NOMO-1 (cell line): Measurements from ENCODE around the gene RCVRN.
"Not testable (repeated sequence)": the region's sequence is repeated elsewhere in the genome, so short reads cannot be mapped to it uniquely, and the experiment has no call there.

ENCODE experiments used
- DNase-seq, 2 experiments: peaks; one replicate each; lab custom pipeline; 2025; ENCODE audit not compliant: unreplicated experiment in 2 of 2; lab: John Stamatoyannopoulos, UW

Gene RCVRN

DNA sequence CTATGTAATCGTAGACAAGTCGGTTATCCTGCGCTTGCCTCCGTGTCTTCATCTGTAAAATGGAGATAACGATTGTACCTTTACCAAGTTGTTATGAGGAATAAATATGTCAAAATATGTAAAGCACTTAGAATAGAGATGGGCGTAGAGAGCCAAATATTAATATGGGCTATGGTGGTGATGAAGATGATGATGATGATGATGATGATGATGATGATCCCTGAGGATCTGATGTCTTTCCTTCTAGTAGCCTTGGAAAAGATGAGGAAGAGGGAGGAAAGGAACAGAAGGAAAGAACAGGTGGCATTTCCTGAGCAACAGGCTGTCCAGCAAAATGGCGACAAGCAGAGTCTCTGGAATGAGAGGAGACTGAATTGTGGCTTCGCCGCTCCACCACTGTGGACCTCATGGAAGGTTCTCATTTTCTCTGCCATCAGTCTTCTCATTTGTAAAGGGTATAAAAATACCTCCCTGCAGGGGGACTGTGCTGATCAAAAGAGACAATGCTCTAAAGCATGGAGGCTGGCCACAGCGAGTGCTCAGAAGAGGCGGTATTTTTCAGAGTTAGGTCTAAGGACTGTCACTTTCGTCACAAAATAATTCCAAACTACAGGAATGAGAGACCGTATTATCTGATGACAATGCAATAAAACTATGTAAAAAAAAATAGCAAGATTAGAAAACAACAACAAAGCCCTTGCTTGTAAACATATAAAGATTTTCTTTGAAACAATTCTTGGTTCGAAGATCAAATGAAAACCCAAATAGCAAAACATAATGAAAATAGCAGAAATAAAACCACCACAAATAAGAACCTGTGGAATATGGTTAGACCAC, 17.2 kb upstream of the RCVRN start:
- no peak for DNase-seq

DNA sequence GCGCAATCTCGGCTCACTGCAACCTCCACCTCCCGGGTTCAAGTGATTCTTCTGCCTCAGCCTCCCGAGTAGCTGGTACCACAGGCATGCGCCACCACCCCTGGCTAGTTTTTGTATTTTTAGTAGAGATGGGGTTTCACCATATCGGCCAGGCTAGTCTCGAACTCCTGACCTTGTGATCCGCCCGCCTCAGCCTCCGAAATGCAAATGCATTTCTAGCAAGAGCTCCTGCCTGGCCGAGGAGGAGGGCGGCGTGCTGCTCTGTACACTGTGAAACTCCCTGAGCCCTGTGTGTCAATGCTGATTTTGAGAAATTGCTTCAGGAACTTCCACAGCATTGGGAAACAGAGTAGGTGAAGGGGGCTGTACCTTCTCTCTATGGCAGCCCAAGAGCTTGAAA, 16.1 kb upstream of the RCVRN start:
- DNase-seq: not testable (repeated sequence)

DNA sequence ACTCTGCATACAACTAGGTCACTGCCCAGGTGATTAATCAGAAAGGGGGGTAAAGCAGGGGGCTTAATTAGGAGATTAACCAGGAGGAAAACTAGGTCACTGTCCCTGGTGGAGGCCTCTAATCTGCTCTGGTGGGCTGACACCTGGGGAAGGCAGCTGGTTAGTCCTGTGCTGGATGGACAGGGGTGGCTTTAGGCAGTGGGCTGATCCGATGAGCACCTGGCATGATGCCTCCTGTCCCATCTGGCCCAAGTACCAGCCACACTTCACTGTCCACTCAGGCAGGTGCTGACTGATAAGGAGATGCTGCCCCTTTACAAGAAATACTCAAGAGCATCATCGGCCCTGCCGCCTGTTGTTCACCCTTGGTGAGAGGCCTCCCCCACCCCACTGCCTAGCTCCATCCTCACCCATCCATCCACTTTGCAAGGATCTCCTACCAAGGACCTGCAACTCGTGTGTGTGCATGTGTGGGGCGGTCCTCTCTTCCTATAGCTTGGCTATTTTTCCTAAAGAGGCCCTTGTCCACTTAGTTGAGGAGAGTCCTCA, 13.8 kb upstream of the RCVRN start:
- no peak for DNase-seq

DNA sequence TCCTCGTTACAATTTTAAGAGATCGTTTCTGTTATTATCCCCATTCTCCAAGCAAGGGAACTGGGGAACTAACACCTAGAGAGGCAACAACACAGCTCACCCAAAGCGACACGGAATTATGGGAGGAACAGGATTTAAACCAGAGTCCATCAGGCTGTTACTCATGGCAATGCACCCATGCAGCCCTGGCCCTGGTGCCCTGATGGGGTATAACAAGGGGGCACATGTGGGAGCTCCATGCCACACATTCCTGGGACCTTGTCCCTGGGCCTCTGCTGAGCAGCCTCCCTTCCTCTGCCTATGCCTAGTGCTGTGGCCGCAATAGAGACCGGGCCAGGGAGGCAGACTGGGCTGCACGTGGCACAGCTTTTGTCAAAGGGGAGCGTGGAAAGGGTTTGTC, 13.3 kb upstream of the RCVRN start:
- no peak for DNase-seq

DNA sequence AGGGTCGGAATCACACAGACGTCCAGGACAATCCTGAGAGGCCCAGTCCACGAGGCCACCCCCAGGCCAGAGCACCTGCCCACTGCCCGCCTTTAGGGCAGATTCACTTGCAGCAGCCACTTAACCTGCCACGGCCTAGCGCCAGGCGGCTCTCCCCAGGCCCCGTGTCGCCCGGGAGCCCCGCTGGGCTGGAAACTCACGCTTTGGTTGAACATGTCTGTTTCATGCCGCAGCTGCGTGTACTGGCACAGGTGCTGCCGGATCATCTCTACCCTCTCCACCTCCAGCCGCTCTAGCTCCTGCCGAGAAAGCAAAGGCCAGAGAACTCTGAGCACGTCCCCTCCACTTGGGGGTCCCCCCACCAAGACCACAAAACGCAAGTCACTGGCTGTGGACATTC, 12.7 kb upstream of the RCVRN start:
- DNase-seq: no peak

DNA sequence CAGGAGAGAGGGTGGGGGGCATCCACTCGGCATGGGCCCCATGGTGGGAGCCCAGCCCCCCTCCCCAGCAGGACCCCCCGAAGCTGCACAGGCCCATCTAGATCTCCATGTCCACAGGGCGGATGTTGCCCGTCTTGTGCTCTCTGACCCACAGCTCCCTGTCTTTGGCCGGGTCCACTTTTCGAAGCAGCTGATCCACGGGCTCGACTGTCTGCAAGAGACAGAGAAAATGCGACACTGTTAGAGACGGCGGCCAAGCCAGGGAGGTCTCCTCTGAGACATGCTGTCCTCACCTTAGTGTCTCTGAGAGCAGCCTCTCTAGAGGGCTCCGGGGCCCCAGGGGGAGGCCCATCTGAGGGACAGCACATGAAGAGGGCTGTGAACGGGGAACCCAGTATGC, 12.1 kb upstream of the RCVRN start:
- DNase-seq: no peak

DNA sequence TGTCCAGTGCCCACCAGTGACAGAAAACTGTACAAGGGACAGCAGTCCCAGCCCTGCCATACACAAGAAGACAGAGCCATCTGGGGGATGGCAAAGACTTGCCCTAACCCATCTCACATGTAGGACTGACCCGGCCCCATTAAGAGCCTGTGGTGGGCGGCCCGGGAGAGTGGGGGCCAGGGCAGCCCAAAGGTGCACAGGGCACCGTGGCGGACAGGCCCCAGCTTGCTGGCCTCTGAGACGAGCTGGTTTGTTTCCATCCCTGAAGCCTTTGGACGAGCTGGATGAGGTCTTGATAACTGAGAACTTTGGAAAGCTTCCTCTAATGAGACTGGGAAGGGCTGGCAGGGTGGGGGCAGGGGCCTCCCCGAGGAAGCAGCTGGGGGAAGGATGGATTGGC, 11.0 kb upstream of the RCVRN start:
- DNase-seq: no peak

DNA sequence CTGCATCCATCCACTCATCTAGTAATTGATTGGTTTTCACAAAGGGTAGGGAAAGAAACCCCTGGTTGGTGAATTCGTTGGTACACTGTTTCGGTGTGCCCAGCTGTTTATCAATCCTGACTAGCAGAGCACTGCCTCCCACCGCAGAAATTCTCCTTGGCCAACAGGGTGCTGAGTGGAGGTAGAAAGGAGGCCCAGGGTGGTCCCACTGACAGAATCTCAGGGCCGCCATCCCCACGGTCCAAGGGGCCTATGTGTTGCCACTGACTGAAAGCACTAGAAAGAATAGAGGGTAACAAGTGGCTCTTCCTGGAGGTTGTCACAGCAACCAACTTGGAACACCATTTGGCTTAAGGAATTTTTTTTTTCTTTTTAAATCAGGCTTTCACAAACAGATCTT, 8.4 kb upstream of the RCVRN start:
- DNase-seq: no peak

DNA sequence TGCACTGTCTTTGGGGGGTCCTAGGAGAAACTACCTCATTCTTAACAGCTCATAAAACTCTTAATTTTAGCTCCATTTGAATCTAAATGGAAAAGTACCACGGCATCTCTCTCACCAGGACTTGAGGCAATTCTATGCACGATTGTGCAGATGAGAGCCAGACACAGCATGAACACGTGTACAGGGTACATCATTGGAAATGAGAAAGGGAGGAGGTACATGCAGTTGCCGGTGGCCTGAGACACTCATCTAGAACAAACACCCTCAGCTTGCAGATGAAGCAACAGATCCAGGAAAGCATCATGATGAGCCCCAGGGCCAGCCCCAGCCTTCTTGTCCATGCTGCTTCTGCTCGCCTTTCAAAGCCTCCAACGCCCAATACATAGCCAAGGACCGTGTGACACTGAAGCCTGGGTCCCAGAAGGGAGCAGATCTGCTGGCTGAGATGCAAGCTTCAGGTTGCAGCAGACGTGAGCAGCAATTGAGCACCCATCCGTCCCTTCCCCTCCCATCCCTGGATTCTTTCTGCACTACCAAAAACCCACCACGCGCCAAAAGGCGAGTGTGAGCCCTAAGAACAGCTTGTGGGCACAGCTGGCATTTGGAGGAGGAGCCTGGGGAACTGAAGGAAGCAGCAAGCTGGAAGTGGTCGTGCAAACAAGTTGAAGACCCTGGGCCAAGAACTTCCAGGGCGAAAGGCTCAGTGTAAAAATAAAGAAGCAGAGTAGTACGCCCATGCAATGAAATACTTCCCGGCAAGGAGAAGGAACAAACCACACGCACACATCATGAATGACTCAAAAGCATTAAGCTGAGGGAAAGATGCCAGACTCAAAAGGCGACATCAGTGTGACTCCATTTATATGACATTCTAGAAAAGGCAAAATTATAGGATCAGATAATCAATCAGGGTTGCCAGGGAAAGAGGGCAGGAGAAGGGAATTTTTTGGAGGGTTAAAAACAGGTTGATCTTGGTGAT, 7.3 kb upstream of the RCVRN start:
- DNase-seq: no peak

DNA sequence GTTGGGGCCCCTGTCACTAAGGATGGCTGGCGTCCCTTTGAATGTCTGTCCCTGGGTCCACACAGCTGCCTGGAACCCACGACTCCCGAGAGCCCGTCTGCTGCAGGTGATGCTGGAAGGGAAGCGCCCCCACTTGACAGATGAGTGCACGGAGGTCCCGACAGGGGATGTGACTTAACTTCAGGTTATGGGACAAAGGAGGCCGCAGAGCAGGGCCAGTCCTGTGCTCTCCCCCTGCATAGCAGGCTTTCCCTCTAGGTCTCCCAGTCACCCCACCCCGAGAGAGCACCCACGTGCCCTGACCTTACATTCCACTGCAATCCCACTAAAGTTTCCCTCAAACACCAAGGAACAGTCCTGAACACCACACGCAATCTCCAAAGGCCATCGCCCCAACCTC, 6.0 kb upstream of the RCVRN start:
- no peak for DNase-seq

DNA sequence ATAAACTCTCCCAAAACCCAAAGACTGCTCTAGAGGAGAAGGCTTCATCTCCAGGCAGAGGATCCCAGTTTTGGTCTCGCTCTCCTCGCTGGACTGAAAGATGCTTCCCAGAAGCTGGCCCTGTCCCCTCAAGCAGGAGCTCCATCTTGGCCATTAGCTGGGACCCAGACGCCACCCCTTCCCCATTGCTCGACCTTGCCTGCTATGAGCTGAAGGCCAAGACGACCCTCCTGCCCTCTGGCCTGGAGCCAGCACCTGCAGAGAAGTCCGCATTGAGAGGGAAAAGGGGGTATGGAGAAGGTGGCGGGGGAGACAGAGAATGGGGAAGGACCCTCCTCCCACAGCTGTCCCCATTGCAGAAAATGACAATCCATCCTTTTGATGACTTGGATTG, 3.6 kb upstream of the RCVRN start:
- DNase-seq: no peak

DNA sequence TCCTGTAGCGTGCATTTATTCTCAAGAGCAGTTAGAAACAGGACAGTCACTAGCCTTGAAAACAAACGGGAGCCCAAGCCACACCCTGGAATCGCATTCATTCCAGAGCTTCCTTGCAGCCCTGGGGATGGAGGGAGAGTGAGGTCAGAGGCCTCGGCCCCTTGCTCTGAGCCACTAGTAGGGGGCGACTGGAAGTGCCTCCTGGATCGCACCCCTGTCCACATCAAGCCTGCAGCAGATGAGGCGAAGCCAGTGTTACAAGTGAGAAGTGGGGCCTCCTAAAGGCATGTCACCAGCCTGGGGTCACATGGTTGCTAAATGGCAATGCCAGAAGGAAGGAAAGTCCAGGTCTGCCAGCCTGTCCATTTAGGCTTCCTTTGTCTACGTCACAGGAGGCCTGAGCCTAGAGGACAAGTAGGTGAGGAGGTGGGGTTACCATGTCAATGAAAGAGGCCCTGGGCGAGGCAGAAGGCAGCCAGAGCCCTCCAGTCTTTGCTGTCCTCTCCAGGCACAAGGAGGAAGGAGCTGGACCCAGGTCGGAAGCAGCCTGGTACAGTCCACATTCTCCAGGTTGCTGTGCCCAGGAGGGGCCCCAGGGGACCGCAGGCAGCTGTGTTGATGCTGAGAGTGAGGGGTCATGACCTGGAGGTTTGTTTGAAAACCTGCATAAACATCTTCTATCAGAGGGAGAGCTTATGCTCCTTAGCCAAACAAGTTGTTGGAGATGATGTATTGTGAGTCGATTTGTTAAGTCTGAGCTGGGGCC, 3.0 kb upstream of the RCVRN start:
- DNase-seq: no peak

DNA sequence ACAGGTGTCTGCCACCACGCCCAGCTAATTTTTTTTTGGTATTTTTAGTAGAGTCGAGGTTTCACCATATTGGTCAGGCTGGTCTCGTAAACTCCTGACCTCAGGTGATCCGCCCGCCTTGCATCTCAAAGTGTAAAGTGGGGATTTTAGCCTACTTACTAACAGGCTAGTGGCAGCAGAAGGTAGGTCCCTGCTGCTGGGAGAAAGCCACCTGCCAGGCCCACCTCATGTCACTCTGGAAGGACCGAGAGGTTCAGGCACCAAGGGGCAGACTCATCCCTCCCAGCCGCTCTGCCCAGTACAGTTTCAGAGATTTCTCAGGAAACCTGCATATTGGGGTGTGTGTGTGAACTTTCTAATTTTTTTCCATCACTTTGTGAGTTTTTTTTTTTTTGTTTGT, 2.1 kb upstream of the RCVRN start:
- no peak for DNase-seq

DNA sequence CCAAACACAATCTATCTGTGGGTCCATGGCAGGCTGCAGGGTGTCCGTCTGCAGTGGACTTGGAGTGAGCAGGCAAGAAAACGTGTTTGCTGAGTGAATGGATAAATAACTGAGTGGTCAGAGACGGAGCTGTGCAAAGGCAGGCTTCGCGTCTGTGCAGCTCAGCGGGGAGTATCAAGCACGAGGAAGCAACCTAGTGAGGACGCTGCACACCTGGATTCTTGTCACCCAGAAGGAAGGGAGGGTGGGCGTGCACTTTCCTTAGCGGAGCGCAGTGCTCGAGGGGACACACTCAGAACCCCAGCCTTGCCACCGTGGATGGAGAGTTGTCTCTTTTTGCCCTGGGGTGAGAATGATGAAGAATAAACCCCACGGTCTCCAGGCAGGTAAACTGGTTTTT, 1.5 kb upstream of the RCVRN start:
- no peak for DNase-seq

DNA sequence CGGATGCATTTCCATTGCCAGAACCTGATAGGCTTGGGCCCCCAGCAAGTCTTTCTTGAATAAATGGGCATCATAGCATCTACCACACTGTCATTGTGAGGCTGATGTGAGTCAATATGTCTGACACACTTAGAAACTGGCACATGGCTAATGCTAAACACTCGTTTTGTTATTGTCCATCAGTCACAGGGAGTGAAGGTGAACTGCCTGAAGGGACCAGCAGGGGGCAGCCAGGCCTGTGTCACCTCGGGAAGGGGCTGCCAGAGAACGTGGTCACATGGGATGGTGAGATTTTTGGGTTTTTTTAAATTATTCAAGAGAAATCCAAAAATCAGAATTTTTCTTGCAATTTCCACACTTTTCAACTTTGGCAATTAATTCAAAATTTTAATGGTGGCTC, 831 bp upstream of the RCVRN start:
- no peak for DNase-seq

DNA sequence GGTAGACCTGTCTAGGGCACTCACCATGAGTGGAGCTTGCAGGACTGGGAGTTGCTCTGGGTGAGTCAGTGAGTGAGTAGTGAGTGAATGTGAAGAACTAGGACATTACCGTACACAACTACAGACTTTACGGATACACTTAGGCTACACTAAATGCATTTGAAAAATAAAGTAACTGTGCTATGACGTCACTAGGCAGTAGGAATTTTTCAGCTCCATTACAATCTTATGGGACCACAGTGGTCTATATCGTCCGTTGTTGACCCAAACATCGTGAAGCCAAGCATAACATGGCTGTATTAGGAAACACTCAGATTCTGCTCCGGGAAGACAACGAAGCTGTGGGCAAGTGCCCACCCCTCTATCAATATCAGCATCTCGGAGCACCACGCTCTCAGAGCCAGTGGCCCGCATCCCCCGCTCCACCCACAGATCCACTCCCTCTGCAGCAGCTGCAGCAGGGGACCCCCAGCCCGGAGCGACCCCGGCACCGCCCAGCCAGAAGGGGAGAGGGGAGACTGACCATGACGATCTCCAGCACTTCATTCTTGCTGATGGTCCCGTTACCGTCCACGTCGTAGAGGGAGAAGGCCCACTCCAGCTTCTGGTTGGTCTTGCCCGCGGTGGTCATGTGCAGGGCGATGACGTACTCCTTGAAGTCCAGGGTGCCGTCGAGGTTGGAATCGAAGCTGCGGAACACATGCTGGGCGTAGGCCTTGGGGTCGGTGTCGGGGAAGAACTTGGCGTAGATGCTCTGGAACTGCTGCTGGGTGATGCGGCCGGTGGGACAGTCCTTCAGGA, 594 bp downstream of the RCVRN start:
- no peak for DNase-seq

DNA sequence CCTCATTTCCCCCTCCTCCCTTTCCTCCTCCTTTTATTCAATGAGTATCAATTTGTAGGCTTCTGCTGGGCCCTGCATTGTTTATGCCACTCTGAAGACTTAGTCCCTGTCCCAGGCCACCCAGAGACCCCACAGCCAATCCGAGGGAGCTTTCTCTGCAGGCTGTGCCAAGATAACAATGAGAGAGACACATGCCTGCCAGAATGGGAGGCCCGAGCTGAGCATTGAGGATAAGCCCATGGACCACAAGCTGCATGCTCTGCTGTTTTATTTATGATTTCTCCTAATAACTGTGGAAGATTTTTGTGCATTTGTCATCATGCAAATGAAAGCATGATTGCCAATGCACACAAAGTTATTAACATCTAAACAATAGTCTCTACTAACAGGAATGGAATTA, 3.0 kb downstream of the RCVRN start:
- no peak for DNase-seq

DNA sequence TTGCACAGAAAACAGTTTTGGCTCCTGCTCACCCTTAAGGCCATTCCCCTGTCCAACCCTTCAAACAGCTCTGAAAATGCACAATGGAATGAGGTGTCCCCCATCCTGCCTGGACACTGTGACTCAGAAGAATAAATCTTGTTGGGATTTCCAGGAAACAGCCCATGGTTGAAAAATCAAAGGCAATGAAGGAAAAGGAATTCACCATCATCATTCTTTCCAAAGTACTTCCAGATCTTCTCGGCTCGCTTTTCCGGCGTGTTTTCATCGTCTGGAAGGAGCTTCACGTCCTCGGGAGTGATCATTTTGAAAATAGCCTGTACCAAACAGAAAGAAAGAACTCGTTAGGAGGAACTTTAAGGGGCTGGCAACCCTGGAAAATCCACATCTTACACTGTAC, 4.3 kb downstream of the RCVRN start:
- DNase-seq: no peak

DNA sequence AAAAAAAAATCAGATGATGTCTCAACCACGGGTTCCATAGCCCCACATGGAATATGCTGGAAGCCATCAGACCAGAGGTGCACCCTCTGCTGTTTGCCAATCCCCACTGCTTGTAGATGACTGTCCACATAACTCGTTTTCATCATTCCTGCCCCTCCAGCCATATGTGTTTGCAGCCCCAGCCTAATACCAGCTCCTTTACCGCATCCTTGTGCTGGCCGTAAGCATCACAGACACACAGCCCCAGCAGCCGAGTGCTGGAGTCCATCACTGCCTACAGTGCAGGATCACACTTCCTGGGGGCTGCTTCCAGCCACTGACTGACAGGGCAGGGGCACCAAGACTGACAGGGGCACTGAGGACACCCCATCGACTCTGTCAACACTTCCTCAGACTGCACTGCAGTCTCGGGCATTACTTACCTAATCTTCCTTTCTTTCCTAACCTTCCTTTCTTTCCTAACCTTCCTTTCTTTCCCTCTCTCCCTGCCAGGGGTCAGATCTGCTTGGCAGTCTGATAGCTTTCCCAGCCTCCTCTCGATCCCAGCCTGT, 5.0 kb downstream of the RCVRN start:
- DNase-seq: no peak
